ENCODE results near the gene SRPK3.
"Not testable (repeated sequence)": the region's sequence is repeated elsewhere in the genome, so short reads cannot be mapped to it uniquely, and the experiment has no call there.

Gene SRPK3

GRCh38 chrX:153780678-153781427 lies at the start of gene SRPK3:
TSS of gene SRPK3 (plus strand) at chrX:153781041. CDS start at chrX:153781087, 46 bp downstream.
- DNase-seq: peak; percentile 65

GRCh38 chrX:153731117-153731844 lies 49.6 kb upstream of the SRPK3 start:
- DNase-seq: no peak

- no peak for DNase-seq
These were observed 49.0 kb upstream of the SRPK3 start for GRCh38 chrX:153731845-153732215.

GRCh38 chrX:153732401-153732800 lies 48.4 kb upstream of the SRPK3 start:
- DNase-seq: no peak

- no peak for DNase-seq
These were observed 47.1 kb upstream of the SRPK3 start for GRCh38 chrX:153733651-153734240.

- DNase-seq: no peak
These were observed 46.0 kb upstream of the SRPK3 start for GRCh38 chrX:153734871-153735270.

GRCh38 chrX:153735274-153735673 lies 45.6 kb upstream of the SRPK3 start:
- DNase-seq: no peak

- DNase-seq: no peak
These were observed 44.6 kb upstream of the SRPK3 start for GRCh38 chrX:153736071-153736820.

GRCh38 chrX:153736871-153737441 lies 43.9 kb upstream of the SRPK3 start:
- DNase-seq: no peak

- DNase-seq: no peak
These were observed 42.7 kb upstream of the SRPK3 start for GRCh38 chrX:153738056-153738605.

- no peak for DNase-seq
These were observed 40.9 kb upstream of the SRPK3 start for GRCh38 chrX:153739754-153740486.

- no peak for DNase-seq
These were observed 40.1 kb upstream of the SRPK3 start for GRCh38 chrX:153740631-153741222.

- DNase-seq: no peak
These were observed 39.4 kb upstream of the SRPK3 start for GRCh38 chrX:153741446-153741845.

- not testable (repeated sequence) for DNase-seq
These were observed 38.7 kb upstream of the SRPK3 start for GRCh38 chrX:153742111-153742510.

- DNase-seq: not testable (repeated sequence)
These were observed 37.9 kb upstream of the SRPK3 start for GRCh38 chrX:153742796-153743467.

- peak; percentile 60 for DNase-seq
These were observed 37.2 kb upstream of the SRPK3 start for GRCh38 chrX:153743468-153744209.

GRCh38 chrX:153744210-153745066 lies 36.4 kb upstream of the SRPK3 start:
- no peak for DNase-seq

- not testable (repeated sequence) for DNase-seq
These were observed 35.8 kb upstream of the SRPK3 start for GRCh38 chrX:153745067-153745433.

- DNase-seq: no peak
These were observed 34.5 kb upstream of the SRPK3 start for GRCh38 chrX:153746359-153746758.

Measured in femur (tissue), 1 donor.